Measurements from ENCODE around the gene MMP14.

DNA sequence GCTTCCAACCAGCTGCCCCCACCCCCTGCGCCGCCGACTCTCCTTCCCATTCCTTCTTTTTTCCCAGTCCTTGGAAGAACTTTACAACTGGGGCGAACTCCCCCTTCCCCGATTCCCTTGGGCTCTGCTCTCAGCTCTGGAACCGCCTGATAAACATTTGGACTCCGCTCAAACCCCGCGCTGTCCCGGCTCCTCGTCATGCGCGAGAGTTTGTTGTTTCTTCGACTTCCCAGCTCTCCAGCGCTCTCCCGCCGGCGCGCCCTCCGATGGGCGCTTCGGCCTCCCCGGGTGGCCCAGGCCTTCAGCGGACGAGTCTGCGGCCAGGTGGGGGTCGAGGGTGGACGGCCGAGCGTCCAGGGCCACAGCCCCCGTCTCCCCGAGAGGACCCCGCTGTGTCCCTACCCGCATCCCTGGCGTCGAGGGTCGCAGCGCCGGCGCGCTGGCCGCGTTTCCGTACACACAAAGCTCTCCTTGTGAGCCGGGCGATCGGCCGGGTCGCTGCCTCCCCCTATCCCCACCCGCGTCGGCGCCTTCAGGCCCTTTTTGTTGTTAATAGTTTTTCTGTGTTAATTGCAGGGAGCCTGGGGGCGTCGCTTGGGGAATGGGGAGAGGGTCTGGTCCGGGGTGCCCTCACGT is 847 bp downstream of the MMP14 start:
- TF ChIP-seq, protein P1, sequence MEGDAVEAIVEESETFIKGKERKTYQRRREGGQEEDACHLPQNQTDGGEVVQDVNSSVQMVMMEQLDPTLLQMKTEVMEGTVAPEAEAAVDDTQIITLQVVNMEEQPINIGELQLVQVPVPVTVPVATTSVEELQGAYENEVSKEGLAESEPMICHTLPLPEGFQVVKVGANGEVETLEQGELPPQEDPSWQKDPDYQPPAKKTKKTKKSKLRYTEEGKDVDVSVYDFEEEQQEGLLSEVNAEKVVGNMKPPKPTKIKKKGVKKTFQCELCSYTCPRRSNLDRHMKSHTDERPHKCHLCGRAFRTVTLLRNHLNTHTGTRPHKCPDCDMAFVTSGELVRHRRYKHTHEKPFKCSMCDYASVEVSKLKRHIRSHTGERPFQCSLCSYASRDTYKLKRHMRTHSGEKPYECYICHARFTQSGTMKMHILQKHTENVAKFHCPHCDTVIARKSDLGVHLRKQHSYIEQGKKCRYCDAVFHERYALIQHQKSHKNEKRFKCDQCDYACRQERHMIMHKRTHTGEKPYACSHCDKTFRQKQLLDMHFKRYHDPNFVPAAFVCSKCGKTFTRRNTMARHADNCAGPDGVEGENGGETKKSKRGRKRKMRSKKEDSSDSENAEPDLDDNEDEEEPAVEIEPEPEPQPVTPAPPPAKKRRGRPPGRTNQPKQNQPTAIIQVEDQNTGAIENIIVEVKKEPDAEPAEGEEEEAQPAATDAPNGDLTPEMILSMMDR (conservative IDR thresholded peaks at IDR 0.05; ENCODE audit: low read depth in 2 of 2) = no peak
- no peak for TF ChIP-seq EZH2phosphoT487 (IDR thresholded peaks at IDR 0.05; ENCODE audit: unreplicated experiment)

All from GM23338 (cell line).